ENCODE measurements around the gene UBE2S. TPM values are rescaled to one million over a fixed set of nuclear protein-coding genes. Genes with fewer than 3 reads are reported as not detected.

Gene UBE2S
- total and polyA plus RNA-seq, 2 donors (not counting 1 experiment from before 2014, with no cell fraction given) = 20.6 to 72.7 TPM

DNA sequence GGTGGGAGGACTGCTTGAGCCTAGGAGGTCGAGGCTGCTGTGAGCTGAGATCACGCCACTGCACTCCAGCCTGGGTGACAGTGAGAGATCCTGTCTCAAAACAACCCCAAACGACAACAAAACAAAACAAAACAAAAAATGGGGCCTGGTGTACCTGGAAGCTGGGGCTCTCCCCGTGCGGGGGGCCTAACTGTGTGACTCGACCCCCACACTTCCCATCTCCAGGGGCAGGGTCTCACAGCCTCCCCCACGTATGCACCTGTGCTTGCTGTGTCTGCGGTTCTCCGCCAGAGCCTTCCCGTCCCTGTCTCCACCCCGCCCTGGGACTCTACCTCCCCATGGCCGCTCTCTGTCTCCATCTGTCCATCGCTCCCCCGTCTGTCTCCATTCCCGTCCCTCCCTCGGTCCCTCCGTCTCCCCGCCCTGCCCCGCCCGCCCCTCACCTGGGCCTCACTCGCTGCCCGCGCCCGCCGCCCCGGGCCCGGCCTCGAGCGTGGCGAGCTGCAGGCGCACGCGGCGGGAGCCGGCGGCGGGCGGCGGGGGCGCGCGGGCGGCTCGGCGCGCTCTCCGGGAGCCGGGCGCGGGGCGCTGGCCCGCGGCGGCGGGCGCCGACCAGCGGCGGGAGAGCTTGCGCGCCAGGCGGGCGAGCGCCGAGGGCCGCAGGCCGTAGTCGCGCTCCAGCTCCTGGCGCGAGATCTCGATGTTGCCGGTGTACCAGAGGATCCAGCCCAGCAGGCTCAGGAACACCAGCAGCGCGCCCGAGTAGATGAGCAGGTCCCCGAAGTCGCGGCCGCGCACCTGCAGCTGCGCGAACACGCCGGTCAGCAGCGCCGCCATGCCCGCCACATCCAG lies 24.1 kb downstream of the UBE2S start:
- Histone ChIP-seq H3K27me3 (replicated peaks in 1 of 4; ENCODE audit: control extremely low read depth in 1 of 4, control insufficient read depth in 3 of 4, insufficient read depth in 4 of 4, low read length in 3 of 4) (no peaks in the 10 kb centered on the region), H4K20me1 (ENCODE audit: control insufficient read depth, insufficient read depth, low read length, poor library complexity, severe bottlenecking) (peaks cover 32% of the 10 kb centered on the region), H3K79me2 (ENCODE audit: control insufficient read depth, insufficient read depth, low read length) (peaks cover 39% of the 10 kb centered on the region), H3K9me3 (ENCODE audit: control extremely low read depth in 1 of 3, control insufficient read depth in 2 of 3, insufficient read depth in 1 of 3, low read length in 2 of 3) (no peaks in the 10 kb centered on the region), H3K27ac (ENCODE audit: low read length in 2 of 2) (no peak overlapping the region), H3K9ac (ENCODE audit: low read length) (peak overlapping the region; percentile 96), H2AFZ (ENCODE audit: insufficient read depth, low read depth, low read length, poor library complexity, severe bottlenecking) (peak overlapping the region; percentile 88), H3K4me1 (ENCODE audit: control insufficient read depth in 2 of 2, insufficient read depth in 2 of 2, low read length in 2 of 2) (peaks cover 35 to 47% of the 10 kb centered on the region in 2 donors), H3K36me3 (replicated peaks in 1 of 2; ENCODE audit: control extremely low read depth in 1 of 2, control insufficient read depth in 1 of 2, extremely low read depth in 1 of 2, insufficient read depth in 2 of 2, low read length in 1 of 2) (peaks cover 0 to 18% of the 10 kb centered on the region in 2 experiments), H3K4me3 (ENCODE audit: control extremely low read depth in 1 of 5, extremely low read depth in 1 of 5, insufficient read depth in 1 of 5, low read depth in 2 of 5, low read length in 4 of 5) (peak overlapping the region in 4 of 5 experiments; percentile 31 to 99 (median 98)), H3K4me2 (replicated peaks; ENCODE audit: low read depth, low read length, poor library complexity, severe bottlenecking) (peak overlapping the region; percentile 74)
- H3K9me3 Mint-ChIP-seq (ENCODE audit: insufficient read depth) = no peaks in the 10 kb centered on the region
- H3K27ac Mint-ChIP-seq = peak overlapping the region; percentile 73
- no peak for TF ChIP-seq EZH2 (IDR thresholded peaks at IDR 0.05; ENCODE audit: borderline replicate concordance, insufficient read depth, low read depth, low read length, poor library complexity, severe bottlenecking)
- TF ChIP-seq, protein P1, sequence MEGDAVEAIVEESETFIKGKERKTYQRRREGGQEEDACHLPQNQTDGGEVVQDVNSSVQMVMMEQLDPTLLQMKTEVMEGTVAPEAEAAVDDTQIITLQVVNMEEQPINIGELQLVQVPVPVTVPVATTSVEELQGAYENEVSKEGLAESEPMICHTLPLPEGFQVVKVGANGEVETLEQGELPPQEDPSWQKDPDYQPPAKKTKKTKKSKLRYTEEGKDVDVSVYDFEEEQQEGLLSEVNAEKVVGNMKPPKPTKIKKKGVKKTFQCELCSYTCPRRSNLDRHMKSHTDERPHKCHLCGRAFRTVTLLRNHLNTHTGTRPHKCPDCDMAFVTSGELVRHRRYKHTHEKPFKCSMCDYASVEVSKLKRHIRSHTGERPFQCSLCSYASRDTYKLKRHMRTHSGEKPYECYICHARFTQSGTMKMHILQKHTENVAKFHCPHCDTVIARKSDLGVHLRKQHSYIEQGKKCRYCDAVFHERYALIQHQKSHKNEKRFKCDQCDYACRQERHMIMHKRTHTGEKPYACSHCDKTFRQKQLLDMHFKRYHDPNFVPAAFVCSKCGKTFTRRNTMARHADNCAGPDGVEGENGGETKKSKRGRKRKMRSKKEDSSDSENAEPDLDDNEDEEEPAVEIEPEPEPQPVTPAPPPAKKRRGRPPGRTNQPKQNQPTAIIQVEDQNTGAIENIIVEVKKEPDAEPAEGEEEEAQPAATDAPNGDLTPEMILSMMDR (IDR thresholded peaks at IDR 0.05) = no peak
- WGBS (ENCODE audit: insufficient coverage) = 3% methylated on average over 80 of the region's 88 CpGs
- ChIA-PET CTCF (interaction anchor here (0.6 to 3.1 kb wide), 19 partner anchors 9 to 321 kb away, joined by 3 to 39 read pairs (median 5); partner anchors contain the start of genes CCDC106, HSPBP1, KMT5C and RDH13), POLR2A (interaction anchor here (0.6 to 2.6 kb wide), 10 partner anchors 16 to 242 kb away, joined by 3 to 12 read pairs (median 5); partner anchors contain the start of genes ISOC2, KMT5C, PPP6R1 and UBE2S)
- peak overlapping the region; percentile 89 for H3K4me3 Mint-ChIP-seq
- no peak for ATAC-seq (ENCODE audit: low read depth)
- peak; percentile 46 for DNase-seq
- H3K27me3 Mint-ChIP-seq = no peaks in the 10 kb centered on the region
- H3K4me1 Mint-ChIP-seq = peaks cover 48% of the 10 kb centered on the region
- intact Hi-C loops (cut with micrococcal nuclease) = no loop called here
